HepG2 (cell line): Measurements from ENCODE around the gene CDK1. TPM values are rescaled to one million over a fixed set of nuclear protein-coding genes. Genes with fewer than 3 reads are reported as not detected.

ENCODE experiments used
- ATAC-seq: fragments of 200-7000 bp; cut with Tn5 transposase; 3 replicates; pipeline ENCODE4 v1.9.1; 2020; ENCODE audit warnings: mild to moderate bottlenecking, moderate library complexity
- BruUV-seq: library from RNA; stranded (reverse); fragments of 400-500 nt; replicated peaks from 2 replicates; lab custom pipeline; 2021; lab: Mats Ljungman, UMichigan
- CTCF ChIA-PET: fragments of 300-600 bp; formaldehyde crosslinking; extraction: SDS; loops from one replicate; lab custom pipeline; 2021; ENCODE audit warnings: low total read pairs, inconsistent platforms, low intra/inter-chr PET ratio; lab: Yijun Ruan, JAX
- POLR2A ChIA-PET: fragments of 350-600 bp; sonication (Branson Sonifier 250); formaldehyde crosslinking; loops from one replicate; lab custom pipeline; 2020; ENCODE audit warnings: antibody characterized with exemption, inconsistent platforms; lab: Yijun Ruan, JAX
- DNase-seq: peaks from one replicate; pipeline ENCODE4 v3.0.0-alpha.2; 2015; ENCODE audit warnings: low spot score
- FAIRE-seq: peaks from 3 replicates; lab custom pipeline; 2011; peaks lifted over from hg19 to GRCh38; lab: Jason Lieb, UNC
- H2AFZ ChIP-seq: one replicate; pipeline ENCODE4 v1.6.1; 2011; ENCODE audit warnings: low read length, inconsistent platforms
- H3K27ac ChIP-seq: fragments of 300-600 bp; 3 replicates; pipeline ENCODE4 v1.8.0; 2011; ENCODE audit warnings: mixed run types, mild to moderate bottlenecking, mixed read lengths, low read length, inconsistent platforms; ENCODE audit not compliant: insufficient read depth; ENCODE audit errors: extremely low read length
- H3K27me3 ChIP-seq, 2 experiments: fragments of 200-600 bp in 1 of 2; 2 replicates in 1 of 2; 3 replicates in 1 of 2; pipeline versions ENCODE4 v1.6.0 to v1.8.0; 2011; ENCODE audit warnings: low read length in 2 of 2, mild to moderate bottlenecking in 2 of 2, moderate library complexity in 2 of 2, inconsistent platforms in 1 of 2; ENCODE audit not compliant: insufficient read depth in 2 of 2, control insufficient read depth in 1 of 2
- H3K36me3 ChIP-seq, 2 experiments: fragments of 200-600 bp in 1 of 2; replicated peaks in 1 of 2; 2 replicates in 1 of 2; 3 replicates in 1 of 2; pipeline versions ENCODE4 v1.5.1 to v1.8.0; 2011; ENCODE audit warnings: low read length in 2 of 2, inconsistent platforms in 1 of 2; ENCODE audit not compliant: insufficient read depth in 2 of 2, control insufficient read depth in 1 of 2
- H3K4me1 ChIP-seq: 2 replicates; pipeline ENCODE4 v1.5.1; 2012; ENCODE audit warnings: low read length, inconsistent platforms; ENCODE audit not compliant: insufficient read depth
- H3K4me2 ChIP-seq: 2 replicates; pipeline ENCODE4 v1.6.0; 2011; ENCODE audit warnings: low read depth, low read length, inconsistent platforms
- H3K4me3 ChIP-seq, 3 experiments: fragments of 200-600 bp in 1 of 3; sonication (generic), shearing (Covaris generic) in 1 of 3; replicated peaks in 1 of 3; 2 replicates each; pipeline ENCODE4 v1.5.1; 2011 to 2016; ENCODE audit warnings: low read length in 3 of 3, inconsistent platforms in 2 of 3, low read depth in 2 of 3, mild to moderate bottlenecking in 2 of 3, control low read depth in 1 of 3, mixed read lengths in 1 of 3; ENCODE audit not compliant: insufficient read depth in 1 of 3
- H3K79me2 ChIP-seq: one replicate; pipeline ENCODE4 v1.6.1; 2011; ENCODE audit warnings: low read length, inconsistent platforms; ENCODE audit not compliant: insufficient read depth
- H3K9ac ChIP-seq: 2 replicates; pipeline ENCODE4 v1.6.0; 2011; ENCODE audit warnings: mild to moderate bottlenecking, low read depth, low read length, inconsistent platforms; ENCODE audit not compliant: insufficient read depth
- H3K9me3 ChIP-seq: 2 replicates; pipeline ENCODE4 v1.5.1; 2012; ENCODE audit warnings: mild to moderate bottlenecking, low read length
- H4K20me1 ChIP-seq: 2 replicates; pipeline ENCODE4 v1.6.0; 2011; ENCODE audit warnings: inconsistent platforms, mild to moderate bottlenecking, low read length, moderate library complexity; ENCODE audit not compliant: insufficient read depth
- FOXA1 ChIP-seq, 2 experiments: fragments of 450-650 bp in 1 of 2; sonication (generic) in 1 of 2; formaldehyde crosslinking in 1 of 2; IDR thresholded peaks; 2 replicates each; pipeline versions ENCODE4 v1.4.0 to v1.6.1; 2016 to 2020; ENCODE audit warnings: missing genetic modification reagents in 1 of 2
- KDM2A ChIP-seq: sonication (generic); formaldehyde crosslinking; IDR thresholded peaks from 2 replicates; pipeline ENCODE4 v1.4.0; 2020; ENCODE audit warnings: low read depth, missing genetic modification reagents, borderline replicate concordance
- MAF1 ChIP-seq: sonication (generic); formaldehyde crosslinking; IDR thresholded peaks from 2 replicates; pipeline ENCODE4 v1.5.0; 2020; ENCODE audit warnings: missing genetic modification reagents, borderline replicate concordance
- PHF5A ChIP-seq: IDR thresholded peaks from one replicate; pipeline ENCODE4 v1.6.1; 2018; ENCODE audit warnings: low read depth, missing genetic modification reagents; ENCODE audit not compliant: unreplicated experiment
- TARDBP ChIP-seq: sonication (generic); formaldehyde crosslinking; IDR thresholded peaks from 2 replicates; pipeline ENCODE4 v1.8.0; 2022; ENCODE audit warnings: mild to moderate bottlenecking, missing genetic modification reagents
- XRCC5 ChIP-seq: fragments of 200-400 bp; formaldehyde crosslinking; optimal IDR thresholded peaks from 2 replicates; pipeline ENCODE3; 2017; ENCODE audit warnings: mild to moderate bottlenecking, low read length
- ZKSCAN5 ChIP-seq: sonication (generic); formaldehyde crosslinking; IDR thresholded peaks from 2 replicates; pipeline ENCODE4 v1.5.1; 2020; ENCODE audit warnings: mild to moderate bottlenecking, missing genetic modification reagents
- ZNF138 ChIP-seq: sonication (generic); formaldehyde crosslinking; IDR thresholded peaks from 2 replicates; pipeline ENCODE4 v1.5.0; 2020; ENCODE audit warnings: mild to moderate bottlenecking, low read depth, missing genetic modification reagents
- ZNF264 ChIP-seq: sonication (generic); formaldehyde crosslinking; IDR thresholded peaks from 2 replicates; pipeline ENCODE4 v1.4.0; 2020; ENCODE audit warnings: missing genetic modification reagents
- ZNF33B ChIP-seq: sonication (generic); formaldehyde crosslinking; IDR thresholded peaks from 2 replicates; pipeline ENCODE4 v1.5.1; 2020; ENCODE audit warnings: mild to moderate bottlenecking, missing genetic modification reagents
- ZNF484 ChIP-seq: sonication (generic); formaldehyde crosslinking; IDR thresholded peaks from 2 replicates; pipeline ENCODE4 v1.5.1; 2020; ENCODE audit warnings: mild to moderate bottlenecking, low read depth, missing genetic modification reagents, borderline replicate concordance
- ZNF589 ChIP-seq: sonication (generic); formaldehyde crosslinking; conservative IDR thresholded peaks from 2 replicates; pipeline ENCODE4 v1.8.0; 2022; ENCODE audit warnings: mild to moderate bottlenecking, moderate library complexity, missing genetic modification reagents
- WGBS: methylation state at CpG from one replicate; pipeline ENCODE4 v1.1.6; 2017; ENCODE audit warnings: low lambda C conversion rate; 5-methylcytosine and 5-hydroxymethylcytosine counted together
- in situ Hi-C: cut with HindIII; loops from 2 replicates; pipeline ENCODE4 v1.10.0; 2017; ENCODE audit warnings: low pct_unique_long_range_greater_than_20kb; ENCODE audit not compliant: extremely low pct_ligation_motif_present
- intact Hi-C: fragments of 100-400 bp; cut with micrococcal nuclease; formaldehyde crosslinking; loops from one replicate; pipeline ENCODE4 v1.10.0; 2022; ENCODE audit not compliant: unreplicated experiment
- polyA plus RNA-seq, 8 experiments: library from polyadenylated mRNA; depleted of rRNA in 3 of 8; stranded (reverse) in 7 of 8; unstranded in 1 of 8; fragments of >200 nt; fragmentation: Illumina TruSeq in 4 of 8; extraction: Trizol in 4 of 8; gene quantifications; 2 replicates each; pipeline versions ENCODE4 v1.2.1 to v1.2.3, GENCODE V29; 2011 to 2016; ENCODE audit warnings: low read depth in 4 of 8, missing spikeins in 1 of 8, mixed read lengths in 1 of 8; ENCODE audit not compliant: insufficient read depth in 1 of 8
- total RNA-seq, 5 experiments: library from RNA; depleted of rRNA; stranded (reverse); fragments of >200 nt; fragmentation: Illumina TruSeq; extraction: Trizol; gene quantifications; 2 replicates each; pipeline ENCODE4 v1.2.3, GENCODE V29; 2016; ENCODE audit warnings: low read depth in 1 of 5
- TF ChIP-seq, protein P1 (sequence below): IDR thresholded peaks from 2 replicates; pipeline ENCODE4 v1.6.1; 2016; ENCODE audit warnings: missing compliant biosample characterization, missing genetic modification reagents, borderline replicate concordance
- TF ChIP-seq, protein P2 (sequence below): sonication (generic); formaldehyde crosslinking; IDR thresholded peaks from 2 replicates; pipeline ENCODE4 v1.8.1; 2023; ENCODE audit warnings: mild to moderate bottlenecking, missing genetic modification reagents

CDK1 gene
- total and polyA plus RNA-seq, 2 of the 13 experiments (the other 11 are each of a cell fraction or from before 2014, with no cell fraction given), result 42.6 to 132 TPM

DNA sequence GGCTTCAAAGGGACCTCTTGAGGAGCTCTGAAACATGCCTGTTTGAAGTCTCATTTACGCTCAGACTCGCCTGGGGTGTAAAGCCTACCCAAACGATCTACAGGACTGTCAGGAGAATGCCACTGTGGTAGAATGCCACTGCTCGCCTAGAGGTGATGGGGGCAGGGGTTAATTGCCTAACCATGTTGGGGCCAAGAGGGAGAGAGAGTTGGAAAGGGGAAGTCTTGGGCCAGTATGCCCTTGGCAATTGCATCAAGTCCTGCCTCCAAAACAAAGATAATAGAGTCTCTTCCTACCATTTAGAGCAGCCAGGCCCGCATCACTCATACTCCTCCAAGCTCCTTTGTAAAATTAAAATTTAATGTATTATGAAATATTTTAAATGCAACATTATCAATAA lies 25.2 kb downstream of the CDK1 start:
- Histone ChIP-seq H3K27me3 (no peaks in the 10 kb centered on the region), H3K4me2 (no peak overlapping the region), H4K20me1 (no peaks in the 10 kb centered on the region), H3K4me3 (no peak overlapping the region), H2AFZ (no peak overlapping the region), H3K36me3 (no peaks in the 10 kb centered on the region), H3K9me3 (no peaks in the 10 kb centered on the region), H3K9ac (no peak overlapping the region), H3K4me1 (peaks cover 26% of the 10 kb centered on the region), H3K27ac (no peak overlapping the region), H3K79me2 (no peaks in the 10 kb centered on the region)
- FAIRE-seq (no peak), ATAC-seq (no peak), DNase-seq (no peak)
- ChIA-PET CTCF (no interaction called here), POLR2A (no interaction called here)
- TF ChIP-seq ZNF264 (no peak), ZNF33B (CRISPR knock-in tag) (no peak), KDM2A (no peak), TARDBP (CRISPR knock-in tag) (no peak), ZNF589 (no peak), ZNF138 (no peak), XRCC5 (no peak), ZKSCAN5 (CRISPR knock-in tag) (no peak), MAF1 (CRISPR knock-in tag) (no peak), PHF5A (no peak), ZNF484 (CRISPR knock-in tag) (no peak), FOXA1 (IDR thresholded peaks at IDR 0.05) (no peak), FOXA1 (CRISPR knock-in tag; IDR thresholded peaks at IDR 0.05) (no peak)
- TF ChIP-seq, protein P1, sequence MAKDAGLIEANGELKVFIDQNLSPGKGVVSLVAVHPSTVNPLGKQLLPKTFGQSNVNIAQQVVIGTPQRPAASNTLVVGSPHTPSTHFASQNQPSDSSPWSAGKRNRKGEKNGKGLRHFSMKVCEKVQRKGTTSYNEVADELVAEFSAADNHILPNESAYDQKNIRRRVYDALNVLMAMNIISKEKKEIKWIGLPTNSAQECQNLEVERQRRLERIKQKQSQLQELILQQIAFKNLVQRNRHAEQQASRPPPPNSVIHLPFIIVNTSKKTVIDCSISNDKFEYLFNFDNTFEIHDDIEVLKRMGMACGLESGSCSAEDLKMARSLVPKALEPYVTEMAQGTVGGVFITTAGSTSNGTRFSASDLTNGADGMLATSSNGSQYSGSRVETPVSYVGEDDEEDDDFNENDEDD (CRISPR knock-in tag), result no peak
- TF ChIP-seq, protein P2, sequence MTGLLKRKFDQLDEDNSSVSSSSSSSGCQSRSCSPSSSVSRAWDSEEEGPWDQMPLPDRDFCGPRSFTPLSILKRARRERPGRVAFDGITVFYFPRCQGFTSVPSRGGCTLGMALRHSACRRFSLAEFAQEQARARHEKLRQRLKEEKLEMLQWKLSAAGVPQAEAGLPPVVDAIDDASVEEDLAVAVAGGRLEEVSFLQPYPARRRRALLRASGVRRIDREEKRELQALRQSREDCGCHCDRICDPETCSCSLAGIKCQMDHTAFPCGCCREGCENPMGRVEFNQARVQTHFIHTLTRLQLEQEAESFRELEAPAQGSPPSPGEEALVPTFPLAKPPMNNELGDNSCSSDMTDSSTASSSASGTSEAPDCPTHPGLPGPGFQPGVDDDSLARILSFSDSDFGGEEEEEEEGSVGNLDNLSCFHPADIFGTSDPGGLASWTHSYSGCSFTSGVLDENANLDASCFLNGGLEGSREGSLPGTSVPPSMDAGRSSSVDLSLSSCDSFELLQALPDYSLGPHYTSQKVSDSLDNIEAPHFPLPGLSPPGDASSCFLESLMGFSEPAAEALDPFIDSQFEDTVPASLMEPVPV (CRISPR knock-in tag), result no peak
- intact Hi-C loops (no loop called here), in situ Hi-C loops (loop anchor here (25.0 kb wide), 1 partner anchor 809 kb away; no protein-coding TSS in a partner anchor)
- BruUV-seq, result no TSS peak
- 86% methylated on average over 5 of the region's 5 CpGs for WGBS
